HG03520 (cell line): ENCODE measurements around the gene EHD3.

Source experiments
- ATAC-seq: cut with Tn5 transposase; IDR thresholded peaks from one replicate; pipeline ENCODE4 v1.9.1; 2021; ENCODE audit warnings: mild to moderate bottlenecking, moderate library complexity; ENCODE audit not compliant: unreplicated experiment

The EHD3 gene

GRCh38 chr2:31254237-31255203 lies 20.6 kb downstream of the EHD3 start:
- no peak for ATAC-seq

- peak; percentile 41 for ATAC-seq
Observed at GRCh38 chr2:31255911-31256571, 22.1 kb downstream of the EHD3 start.

- no peak for ATAC-seq
Observed at GRCh38 chr2:31256611-31257382, 22.8 kb downstream of the EHD3 start.

GRCh38 chr2:31258351-31258750 lies 24.4 kb downstream of the EHD3 start:
- ATAC-seq, result peak; percentile 51

- ATAC-seq, result no peak
Observed at GRCh38 chr2:31259075-31259474, 25.1 kb downstream of the EHD3 start.

GRCh38 chr2:31260870-31261269 lies 26.9 kb downstream of the EHD3 start:
- no peak for ATAC-seq

- ATAC-seq, result no peak
Observed at GRCh38 chr2:31263636-31264190, 29.8 kb downstream of the EHD3 start.

- no peak for ATAC-seq
Observed at GRCh38 chr2:31265234-31265633, 31.3 kb downstream of the EHD3 start.

- no peak for ATAC-seq
Observed at GRCh38 chr2:31266804-31267203, 32.9 kb downstream of the EHD3 start.

- no peak for ATAC-seq
Observed at GRCh38 chr2:31267437-31268120, 33.6 kb downstream of the EHD3 start.

- ATAC-seq, result no peak
Observed at GRCh38 chr2:31268344-31268743, 34.4 kb downstream of the EHD3 start.

- no peak for ATAC-seq
Observed at GRCh38 chr2:31269087-31269486, 35.1 kb downstream of the EHD3 start.

- ATAC-seq, result no peak
Observed at GRCh38 chr2:31270131-31270530, 36.2 kb downstream of the EHD3 start.

- ATAC-seq, result no peak
Observed at GRCh38 chr2:31270822-31271231, 36.9 kb downstream of the EHD3 start.

GRCh38 chr2:31271851-31272267 lies 37.9 kb downstream of the EHD3 start:
- ATAC-seq, result no peak

GRCh38 chr2:31274401-31275075 lies 40.6 kb downstream of the EHD3 start:
- ATAC-seq, result no peak

GRCh38 chr2:31275976-31276375 lies 42.0 kb downstream of the EHD3 start:
- no peak for ATAC-seq

- no peak for ATAC-seq
Observed at GRCh38 chr2:31277621-31278020, 43.7 kb downstream of the EHD3 start.

- no peak for ATAC-seq
Observed at GRCh38 chr2:31282634-31283033, 48.7 kb downstream of the EHD3 start.
